Stimulated activated CD8-positive, alpha-beta memory T cell treated with anti-CD3 and anti-CD28 coated beads, Interleukin-12 subunit alpha, Interleukin-12 subunit beta, amount 100 ng/mL, for 24 hours (primary cell): Measurements from ENCODE around the gene TMEM174.

Source experiments
- DNase-seq: peaks from one replicate; pipeline ENCODE4 v3.0.0-alpha.2; 2020; ENCODE audit errors: extremely low read depth

Gene TMEM174

DNA sequence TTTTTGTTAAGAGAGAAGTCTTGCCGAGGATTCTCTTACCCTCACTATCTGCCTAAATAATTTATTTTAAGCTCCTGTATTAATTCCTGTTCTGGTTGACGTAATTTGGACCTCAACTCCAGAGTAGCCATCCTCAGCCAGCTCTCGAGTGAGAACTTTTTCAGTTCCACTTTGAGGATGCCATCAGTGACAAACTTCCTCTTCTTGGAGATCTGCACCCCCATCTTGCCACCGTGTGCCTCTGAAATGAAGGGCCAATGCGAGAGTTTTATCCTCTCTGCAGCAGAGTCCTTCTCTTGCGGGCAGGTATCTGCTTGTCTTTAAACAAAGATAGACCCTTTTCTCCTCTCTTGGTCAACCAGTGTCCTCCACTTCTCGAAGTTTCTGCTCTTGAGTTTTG is 19.5 kb upstream of the TMEM174 start:
- no peak for DNase-seq

DNA sequence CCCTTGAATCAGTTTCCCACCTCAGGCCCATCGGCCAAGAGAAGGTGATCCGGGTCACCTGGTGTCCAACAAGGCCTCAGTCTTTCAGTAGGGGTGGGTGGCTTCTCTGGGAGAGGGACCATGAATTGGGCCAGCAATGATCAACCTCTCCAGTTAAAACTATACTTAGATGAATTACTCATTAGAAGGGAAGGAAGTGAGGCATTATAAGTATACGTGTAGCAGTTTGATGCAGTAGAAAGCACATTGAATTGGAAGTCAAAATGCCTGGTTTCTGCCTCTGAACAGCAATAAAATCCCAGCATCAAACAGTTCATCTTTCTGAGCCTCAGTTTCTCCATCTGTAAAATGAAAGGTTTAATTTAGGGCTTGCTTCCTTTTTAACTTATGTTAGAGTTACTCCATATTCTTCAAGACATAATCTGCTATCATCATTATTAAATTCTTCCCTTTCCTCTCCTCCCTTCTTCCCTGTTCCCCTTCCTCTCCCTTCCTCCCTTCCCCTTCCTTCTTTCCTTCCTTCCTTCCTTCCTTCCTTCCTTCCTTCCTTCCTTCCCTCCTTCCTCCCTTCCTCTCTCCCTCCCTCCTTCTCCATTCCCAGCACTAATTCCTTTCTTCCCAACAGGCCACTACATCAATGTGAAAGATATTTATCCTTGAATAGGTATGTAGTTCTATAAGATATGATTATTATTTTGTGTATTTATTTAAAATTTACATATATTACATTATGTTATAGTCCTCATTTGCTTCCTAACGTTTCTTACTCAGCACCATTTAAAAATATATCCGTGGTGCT is 18.6 kb upstream of the TMEM174 start:
- no peak for DNase-seq

- no peak for DNase-seq
Observed at GRCh38 chr5:73155271-73156222, 17.4 kb upstream of the TMEM174 start.

GRCh38 chr5:73157414-73158303 is 15.3 kb upstream of the TMEM174 start:
- no peak for DNase-seq

DNA sequence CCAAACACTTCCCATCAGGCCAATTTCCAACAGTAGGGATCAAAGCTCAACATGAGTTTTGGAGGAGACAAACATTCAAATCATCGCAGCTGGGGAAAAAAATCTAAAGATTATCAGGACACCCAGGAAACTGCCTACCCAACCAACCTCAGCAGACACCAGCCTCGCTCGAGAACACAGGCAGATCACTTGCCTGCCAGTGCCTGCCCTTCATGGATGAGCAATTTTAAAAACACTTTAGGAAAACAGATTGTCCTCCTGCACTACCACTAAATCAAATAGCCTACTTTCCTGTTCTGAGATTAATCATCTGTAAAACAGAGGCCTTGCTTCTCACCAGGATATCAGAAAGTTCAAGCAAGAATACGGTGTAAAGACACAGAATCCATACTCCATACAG is 14.7 kb upstream of the TMEM174 start:
- DNase-seq: no peak

- peak; percentile 25 for DNase-seq
Observed at GRCh38 chr5:73160239-73160671, 12.7 kb upstream of the TMEM174 start.

DNA sequence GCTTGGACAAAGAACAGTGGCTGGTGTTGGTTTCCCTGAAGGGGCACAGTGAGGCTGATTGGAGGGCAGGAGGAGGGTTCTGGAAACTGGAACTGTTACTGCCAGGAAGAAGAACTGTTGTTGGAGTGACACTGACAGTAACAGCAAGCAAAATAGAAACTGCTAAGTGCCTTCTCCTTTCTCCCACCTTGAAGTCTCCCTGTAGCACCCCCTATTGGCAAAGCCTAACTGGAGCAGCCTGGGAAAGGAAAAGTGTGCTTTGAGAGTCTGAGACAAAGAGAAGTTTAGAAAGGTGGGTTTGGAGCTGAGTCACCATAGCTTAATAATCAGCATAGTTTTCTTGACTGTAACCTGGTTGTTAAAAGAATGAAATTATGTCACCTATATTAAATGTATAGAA is 2.5 kb upstream of the TMEM174 start:
- DNase-seq: no peak

DNA sequence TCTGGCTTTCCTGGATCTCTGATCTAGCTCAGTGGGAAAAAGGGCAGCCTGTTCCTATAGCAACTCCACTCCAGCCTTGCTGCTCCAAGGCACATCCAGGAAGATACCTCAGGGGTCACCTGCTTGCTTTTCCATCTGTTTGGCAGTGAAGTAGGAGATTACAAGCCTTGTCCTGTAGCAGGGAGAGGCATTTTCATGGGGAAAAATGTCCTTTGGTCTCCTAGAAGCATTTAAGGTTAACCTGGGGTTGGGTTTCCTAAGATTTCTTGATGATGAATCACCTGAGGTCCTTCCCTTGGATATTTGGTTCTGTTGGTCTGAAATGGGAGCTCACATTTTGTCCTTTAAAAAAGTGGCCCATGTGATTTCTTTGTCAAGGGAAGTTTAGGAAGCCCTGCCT is 1.5 kb upstream of the TMEM174 start:
- no peak for DNase-seq

DNA sequence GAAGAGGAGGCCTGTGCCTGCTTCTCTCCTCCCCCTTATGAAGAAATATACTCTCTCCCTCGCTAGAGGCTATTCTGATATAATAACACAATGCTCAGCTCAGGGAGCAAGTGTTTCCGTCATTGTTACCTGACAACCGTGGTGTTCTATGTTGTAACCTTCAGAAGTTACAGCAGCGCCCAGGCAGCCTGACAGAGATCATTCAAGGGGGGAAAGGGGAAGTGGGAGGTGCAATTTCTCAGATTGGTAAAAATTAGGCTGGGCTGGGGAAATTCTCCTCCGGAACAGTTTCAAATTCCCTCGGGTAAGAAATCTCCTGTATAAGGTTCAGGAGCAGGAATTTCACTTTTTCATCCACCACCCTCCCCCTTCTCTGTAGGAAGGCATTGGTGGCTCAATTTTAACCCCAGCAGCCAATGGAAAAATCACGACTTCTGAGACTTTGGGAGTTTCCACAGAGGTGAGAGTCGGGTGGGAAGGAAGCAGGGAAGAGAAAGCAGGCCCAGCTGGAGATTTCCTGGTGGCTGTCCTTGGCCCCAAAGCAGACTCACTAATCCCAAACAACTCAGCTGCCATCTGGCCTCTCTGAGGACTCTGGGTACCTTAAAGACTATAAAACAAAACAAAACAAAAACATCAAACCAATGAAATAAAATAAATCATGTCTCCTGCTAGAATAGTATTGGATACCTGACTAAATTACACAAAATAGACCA is 1.3 kb downstream of the TMEM174 start:
- DNase-seq: no peak

GRCh38 chr5:73176250-73176649 is 3.3 kb downstream of the TMEM174 start:
- no peak for DNase-seq

DNA sequence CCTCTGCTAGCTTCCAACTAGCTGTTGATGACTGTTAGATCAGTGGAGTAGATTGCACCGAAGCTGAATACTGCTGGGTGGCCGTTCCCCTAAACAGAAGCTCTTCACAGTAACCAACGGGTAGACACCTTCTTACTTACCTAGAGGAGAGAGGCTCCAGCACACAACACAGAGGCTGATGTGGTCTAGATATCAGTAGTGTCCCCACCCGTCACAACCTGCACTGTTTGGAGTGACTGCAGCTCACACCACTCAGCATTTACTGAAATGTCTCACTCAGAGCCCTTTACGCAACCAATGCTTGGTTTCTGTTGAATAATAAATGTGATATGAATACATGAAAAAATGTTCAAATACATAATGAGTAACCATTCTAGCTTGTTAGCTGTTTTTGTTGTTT is 5.3 kb downstream of the TMEM174 start:
- DNase-seq: no peak

DNA sequence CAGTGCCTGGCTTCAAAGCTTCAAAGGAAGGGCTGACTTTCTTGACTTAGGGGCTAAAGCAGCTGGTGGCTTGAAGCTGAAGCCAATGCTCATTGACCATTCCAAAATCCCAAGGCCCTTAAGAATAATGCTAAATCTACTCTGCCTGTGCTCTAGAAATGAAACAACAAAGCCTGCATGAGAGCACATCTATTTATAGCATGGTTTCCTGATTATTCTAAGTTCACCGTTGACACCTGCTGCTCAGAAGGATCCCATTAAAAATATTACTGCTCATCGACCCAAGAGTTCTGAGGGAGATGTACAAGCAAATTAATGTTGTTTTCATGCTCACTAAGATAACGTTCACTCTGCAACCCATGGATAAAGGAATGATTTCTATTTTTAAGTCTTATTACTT is 6.7 kb downstream of the TMEM174 start:
- DNase-seq: no peak

DNA sequence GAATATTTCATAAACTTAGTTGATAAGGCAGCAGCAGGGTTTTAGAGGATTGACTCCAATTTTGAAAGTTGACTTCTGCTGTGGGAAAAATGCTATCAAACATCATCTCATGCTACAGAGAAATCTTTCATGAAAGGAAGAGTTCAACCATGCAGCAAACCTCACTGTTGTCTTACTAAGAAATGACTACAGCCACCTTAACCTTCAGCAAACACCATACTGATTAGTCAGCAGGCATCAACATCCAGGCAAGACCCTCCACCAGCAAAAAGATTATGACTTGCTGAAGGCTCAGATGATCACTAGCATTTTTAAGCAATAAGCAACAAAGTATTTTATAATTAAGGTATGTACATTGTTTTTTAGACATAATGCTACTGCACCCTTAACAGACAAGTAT is 7.6 kb downstream of the TMEM174 start:
- no peak for DNase-seq

DNA sequence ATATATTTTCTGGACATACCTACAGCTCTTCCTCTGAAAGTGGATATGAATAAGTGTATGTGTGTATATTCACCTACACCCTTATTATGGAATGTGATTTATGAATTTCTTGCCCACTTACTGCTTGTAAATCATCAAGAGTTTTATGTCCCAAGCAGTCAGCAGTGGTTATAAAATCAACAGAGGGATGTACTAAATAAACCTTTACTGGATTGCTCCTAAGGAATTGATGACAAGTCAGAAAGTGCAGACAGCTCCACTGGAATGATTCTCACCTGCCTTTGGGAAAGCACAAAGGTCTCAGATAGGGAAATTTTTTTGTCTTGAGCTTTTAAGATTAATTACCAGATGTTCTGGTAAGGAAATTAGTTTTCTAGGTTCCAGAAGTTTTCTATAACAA is 9.3 kb downstream of the TMEM174 start:
- no peak for DNase-seq

- DNase-seq: no peak
Observed at GRCh38 chr5:73183000-73183399, 10.0 kb downstream of the TMEM174 start.

DNA sequence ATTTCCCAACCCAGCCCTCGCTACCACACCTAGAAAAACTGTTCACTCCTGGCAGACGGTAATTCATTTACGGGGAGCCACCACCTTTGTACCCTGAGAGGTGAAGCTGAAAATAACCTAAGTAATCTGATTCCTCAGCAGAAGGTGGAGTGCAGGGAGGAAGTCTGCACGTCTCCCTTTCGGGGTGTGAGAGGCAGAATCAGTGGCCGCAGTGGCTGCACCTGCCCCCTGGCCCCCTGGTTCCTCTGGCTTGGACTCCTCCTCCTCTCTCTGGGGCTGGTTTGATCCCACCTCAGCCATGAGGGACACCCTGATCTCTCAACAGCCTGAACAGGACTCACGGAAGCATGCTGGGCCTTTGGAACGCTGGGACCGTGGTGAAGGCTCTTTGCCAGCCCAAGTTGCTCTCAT is 10.5 kb downstream of the TMEM174 start:
- no peak for DNase-seq

DNA sequence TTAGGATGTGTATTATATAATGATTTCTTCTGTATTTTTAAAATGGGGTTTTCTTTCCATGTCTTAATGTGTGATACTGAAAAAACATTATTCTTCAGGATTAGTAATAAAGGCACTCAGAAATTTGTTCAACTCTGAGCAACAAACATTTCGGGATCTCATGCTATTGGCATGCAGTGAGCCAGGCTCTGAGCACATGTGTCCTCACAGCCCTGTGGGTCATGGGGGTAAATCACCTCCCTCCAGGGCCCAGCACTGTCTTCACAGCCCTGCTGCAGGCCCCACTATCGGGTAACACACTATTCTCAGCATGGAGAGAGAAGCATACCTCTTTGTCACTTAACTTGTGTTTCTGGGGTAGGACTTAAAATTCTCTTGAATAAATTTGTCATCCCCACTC is 14.0 kb downstream of the TMEM174 start:
- DNase-seq: no peak

GRCh38 chr5:73188764-73189531 is 16.0 kb downstream of the TMEM174 start:
- no peak for DNase-seq

- DNase-seq: no peak
Observed at GRCh38 chr5:73189871-73190376, 16.9 kb downstream of the TMEM174 start.

DNA sequence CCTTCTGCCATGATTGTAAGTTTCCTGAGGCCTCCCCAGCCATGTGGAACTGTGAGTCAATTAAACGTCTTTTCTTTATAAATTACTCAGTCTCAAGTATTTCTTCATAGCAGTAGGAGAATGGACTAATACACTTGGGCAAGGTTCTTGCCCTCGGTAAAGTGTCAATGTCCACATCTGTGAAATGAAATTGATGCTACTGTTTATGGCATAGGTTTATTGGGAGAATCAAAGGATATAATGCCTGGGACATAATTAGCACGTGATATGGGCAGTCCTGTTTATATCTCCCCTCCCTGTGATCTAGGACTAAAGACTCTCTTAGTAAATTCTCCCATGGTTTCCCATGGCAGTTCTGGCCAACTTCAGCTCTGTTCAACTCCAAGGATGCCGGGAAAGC is 19.4 kb downstream of the TMEM174 start:
- no peak for DNase-seq
